ENCODE measurements around the gene AMD1.

Gene AMD1

GRCh38 chr6:110831405-110831804 is 43.2 kb upstream of the AMD1 start:
- TF ChIP-seq MAX (IDR thresholded peaks at IDR 0.05) = no peak
- TF ChIP-seq RAD21 (IDR thresholded peaks at IDR 0.05; ENCODE audit: low read depth) = no peak
- no peak for TF ChIP-seq TAF1 (IDR thresholded peaks at IDR 0.05; ENCODE audit: low read depth)
- TF ChIP-seq EGR1 (IDR thresholded peaks at IDR 0.05) = no peak
- TF ChIP-seq CREB1 (IDR thresholded peaks at IDR 0.05; ENCODE audit: low read depth) = no peak
- no peak for TF ChIP-seq ZBTB7A (IDR thresholded peaks at IDR 0.05; ENCODE audit: low read depth)
- no peak for TF ChIP-seq REST (IDR thresholded peaks at IDR 0.05; ENCODE audit: low read depth)
- TF ChIP-seq EP300 (IDR thresholded peaks at IDR 0.05; ENCODE audit: borderline replicate concordance) = no peak
- no peak for TF ChIP-seq FOXM1 (IDR thresholded peaks at IDR 0.05; ENCODE audit: borderline replicate concordance, low read depth)
- no peak for TF ChIP-seq CEBPB (IDR thresholded peaks at IDR 0.05)
- TF ChIP-seq TCF12 (IDR thresholded peaks at IDR 0.05; ENCODE audit: low read depth) = no peak
- no peak for TF ChIP-seq USF1 (IDR thresholded peaks at IDR 0.05)
- no peak for TF ChIP-seq TEAD4 (IDR thresholded peaks at IDR 0.05)
- TF ChIP-seq YY1 (IDR thresholded peaks at IDR 0.05; ENCODE audit: low read depth) = no peak
- no peak for TF ChIP-seq NFIC (IDR thresholded peaks at IDR 0.05)

- no peak for TF ChIP-seq MAX (IDR thresholded peaks at IDR 0.05)
- no peak for TF ChIP-seq CEBPB (IDR thresholded peaks at IDR 0.05)
- TF ChIP-seq CREB1 (IDR thresholded peaks at IDR 0.05; ENCODE audit: low read depth) = no peak
- no peak for TF ChIP-seq TAF1 (IDR thresholded peaks at IDR 0.05; ENCODE audit: low read depth)
- no peak for TF ChIP-seq TCF12 (IDR thresholded peaks at IDR 0.05; ENCODE audit: low read depth)
- TF ChIP-seq EP300 (IDR thresholded peaks at IDR 0.05; ENCODE audit: borderline replicate concordance) = no peak
- no peak for TF ChIP-seq ZBTB7A (IDR thresholded peaks at IDR 0.05; ENCODE audit: low read depth)
- TF ChIP-seq REST (IDR thresholded peaks at IDR 0.05; ENCODE audit: low read depth) = no peak
- no peak for TF ChIP-seq EGR1 (IDR thresholded peaks at IDR 0.05)
- TF ChIP-seq NFIC (IDR thresholded peaks at IDR 0.05) = no peak
- no peak for TF ChIP-seq FOXM1 (IDR thresholded peaks at IDR 0.05; ENCODE audit: borderline replicate concordance, low read depth)
- no peak for TF ChIP-seq RAD21 (IDR thresholded peaks at IDR 0.05; ENCODE audit: low read depth)
- no peak for TF ChIP-seq TEAD4 (IDR thresholded peaks at IDR 0.05)
- no peak for TF ChIP-seq YY1 (IDR thresholded peaks at IDR 0.05; ENCODE audit: low read depth)
- TF ChIP-seq USF1 (IDR thresholded peaks at IDR 0.05) = no peak
These were observed 40.8 kb upstream of the AMD1 start for GRCh38 chr6:110833831-110834230.

GRCh38 chr6:110835751-110836150 is 38.8 kb upstream of the AMD1 start:
- peak; percentile 74 for TF ChIP-seq CEBPB (IDR thresholded peaks at IDR 0.05)

- TF ChIP-seq EP300 (IDR thresholded peaks at IDR 0.05; ENCODE audit: borderline replicate concordance) (no peak), REST (IDR thresholded peaks at IDR 0.05; ENCODE audit: low read depth) (no peak), ZBTB7A (IDR thresholded peaks at IDR 0.05; ENCODE audit: low read depth) (no peak), FOXM1 (IDR thresholded peaks at IDR 0.05; ENCODE audit: borderline replicate concordance, low read depth) (no peak), MAX (IDR thresholded peaks at IDR 0.05) (no peak), EGR1 (IDR thresholded peaks at IDR 0.05) (no peak), RAD21 (IDR thresholded peaks at IDR 0.05; ENCODE audit: low read depth) (no peak), TAF1 (IDR thresholded peaks at IDR 0.05; ENCODE audit: low read depth) (no peak), CEBPB (IDR thresholded peaks at IDR 0.05) (no peak), CREB1 (IDR thresholded peaks at IDR 0.05; ENCODE audit: low read depth) (no peak), YY1 (IDR thresholded peaks at IDR 0.05; ENCODE audit: low read depth) (no peak), NFIC (IDR thresholded peaks at IDR 0.05) (no peak), TEAD4 (IDR thresholded peaks at IDR 0.05) (no peak), USF1 (IDR thresholded peaks at IDR 0.05) (no peak), TCF12 (IDR thresholded peaks at IDR 0.05; ENCODE audit: low read depth) (no peak)
These were observed 33.3 kb upstream of the AMD1 start for GRCh38 chr6:110841266-110841665.
